Naive thymus-derived CD4-positive, alpha-beta T cell (primary cell): ENCODE measurements around the gene CHD2. TPM values are rescaled to one million over a fixed set of nuclear protein-coding genes. Genes with fewer than 3 reads are reported as not detected.

ENCODE experiments used
- ATAC-seq: fragments of 150-1000 bp; cut with Tn5 transposase; 2 replicates; pipeline ENCODE4 v1.10.0; 2021; ENCODE audit warnings: mild to moderate bottlenecking, moderate library complexity
- CTCF ChIA-PET: fragments of 350-600 bp; sonication (Branson Sonifier 250); formaldehyde crosslinking; loops from one replicate; lab custom pipeline; 2021; ENCODE audit warnings: antibody characterized with exemption; lab: Charles Lee
- POLR2A ChIA-PET: fragments of 350-600 bp; sonication (Branson Sonifier 250); formaldehyde crosslinking; loops from one replicate; lab custom pipeline; 2021; ENCODE audit warnings: antibody characterized with exemption, inconsistent platforms; lab: Charles Lee
- DNase-seq, 9 donors: peaks; one replicate each; pipeline versions ENCODE4 v3.0.0 to v3.0.0-alpha.2; 2020 to 2022; ENCODE audit warnings: mixed read lengths in 1 of 9
- H3K27ac ChIP-seq: one replicate; pipeline ENCODE4 v1.7.0; 2013; ENCODE audit warnings: mild to moderate bottlenecking, low read depth, low read length, moderate library complexity
- H3K27me3 ChIP-seq, 2 donors: one replicate each; pipeline ENCODE4 v1.7.0; 2013; ENCODE audit warnings: low read length in 2 of 2, mild to moderate bottlenecking in 2 of 2, moderate library complexity in 2 of 2; ENCODE audit not compliant: control insufficient read depth in 2 of 2, insufficient read depth in 2 of 2
- H3K36me3 ChIP-seq, 3 experiments: 1 replicate in 2 of 3; 2 replicates in 1 of 3; pipeline ENCODE4 v1.7.0; 2013; ENCODE audit warnings: low read length in 3 of 3, mild to moderate bottlenecking in 3 of 3, moderate library complexity in 1 of 3; ENCODE audit not compliant: insufficient read depth in 3 of 3, control insufficient read depth in 2 of 3
- H3K4me1 ChIP-seq, 2 donors: one replicate each; pipeline ENCODE4 v1.7.0; 2013; ENCODE audit warnings: low read length in 2 of 2, mild to moderate bottlenecking in 2 of 2, moderate library complexity in 1 of 2; ENCODE audit not compliant: control insufficient read depth in 2 of 2, insufficient read depth in 2 of 2
- H3K4me3 ChIP-seq: 2 replicates; pipeline ENCODE4 v1.7.0; 2013; ENCODE audit warnings: mild to moderate bottlenecking, low read length
- H3K9me3 ChIP-seq, 3 experiments: 1 replicate in 2 of 3; 2 replicates in 1 of 3; pipeline ENCODE4 v1.7.0; 2013; ENCODE audit warnings: low read length in 3 of 3; ENCODE audit not compliant: control insufficient read depth in 2 of 3
- H3K27ac Mint-ChIP-seq, 9 donors: one replicate each; pipeline ENCODE4 v1.8.0; 2020 to 2022; ENCODE audit warnings: mixed read lengths in 9 of 9, mild to moderate bottlenecking in 8 of 9, moderate library complexity in 5 of 9, inconsistent platforms in 2 of 9
- H3K27me3 Mint-ChIP-seq, 5 donors: one replicate each; pipeline ENCODE4 v1.8.0; 2021 to 2022; ENCODE audit warnings: mixed read lengths in 5 of 5, mild to moderate bottlenecking in 1 of 5
- H3K36me3 Mint-ChIP-seq, 5 donors: one replicate each; pipeline ENCODE4 v1.8.0; 2020 to 2022; ENCODE audit warnings: mixed read lengths in 5 of 5, mild to moderate bottlenecking in 3 of 5, inconsistent platforms in 1 of 5
- H3K4me1 Mint-ChIP-seq, 7 donors: one replicate each; pipeline ENCODE4 v1.8.0; 2020 to 2022; ENCODE audit warnings: mixed read lengths in 7 of 7, mild to moderate bottlenecking in 3 of 7, inconsistent platforms in 1 of 7
- H3K4me3 Mint-ChIP-seq, 10 donors: one replicate each; pipeline ENCODE4 v1.8.0; 2020 to 2022; ENCODE audit warnings: mild to moderate bottlenecking in 10 of 10, mixed read lengths in 10 of 10, moderate library complexity in 6 of 10, inconsistent platforms in 2 of 10
- H3K9me3 Mint-ChIP-seq, 11 donors: one replicate each; pipeline ENCODE4 v1.8.0; 2020 to 2022; ENCODE audit warnings: mixed read lengths in 11 of 11, mild to moderate bottlenecking in 4 of 11, inconsistent platforms in 1 of 11, moderate library complexity in 1 of 11
- intact Hi-C, 2 donors: fragments of 100-400 bp; cut with micrococcal nuclease; formaldehyde crosslinking; loops; one replicate each; pipeline ENCODE4 v1.15.1; 2023
- polyA plus RNA-seq, 2 donors: library from polyadenylated mRNA; unstranded; fragments of 300-500 nt; fragmentation: Illumina TruSeq; gene quantifications; one replicate each; pipeline ENCODE4 v1.2.3, GENCODE V29; 2021
- total RNA-seq, 6 experiments: library from RNA in 5 of 6; stranded (reverse) in 5 of 6; gene quantifications; 1 replicate in 5 of 6; 2 replicates in 1 of 6; pipeline ENCODE4 v1.2.3 and lab custom pipeline; 2021 to 2026

The CHD2 gene
- total and polyA plus RNA-seq, 7 experiments from 2014 or later: 70.0 to 492 (median 371) TPM

DNA sequence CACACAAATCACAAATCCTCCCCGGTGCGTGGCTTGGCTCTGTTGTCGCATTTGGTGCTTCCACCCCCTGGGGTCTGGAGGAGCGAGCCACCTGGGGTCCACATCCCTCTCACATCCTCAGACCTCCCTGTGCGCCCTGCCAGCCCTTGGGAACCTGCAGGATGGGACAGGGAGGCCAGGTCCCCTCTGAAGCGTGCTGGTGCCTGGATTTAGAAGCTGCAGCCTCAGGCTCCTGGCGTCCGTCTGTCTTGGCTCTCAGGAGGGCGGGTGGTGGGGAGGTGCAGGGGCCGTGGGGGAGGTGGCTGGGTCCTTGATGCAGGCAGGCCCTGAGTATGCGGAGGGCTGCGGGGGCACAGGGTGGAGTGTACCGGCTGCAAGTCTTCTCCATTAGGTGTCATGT, 150.5 kb downstream of the CHD2 start:
- no peak overlapping the region for H3K4me3 ChIP-seq
- intact Hi-C loops: no loop called here
- ChIA-PET CTCF (interaction anchor here (0.7 kb wide), 1 partner anchor 269 kb away, joined by 3 read pairs; no protein-coding TSS in a partner anchor), POLR2A (no interaction called here)
- no peak overlapping the region for H3K27ac Mint-ChIP-seq
- no peaks in the 10 kb centered on the region for H3K27me3 ChIP-seq
- H3K27me3 Mint-ChIP-seq: peaks cover 0 to 9% (median 3%) of the 10 kb centered on the region in 5 donors
- H3K4me1 Mint-ChIP-seq: peaks cover 6 to 40% (median 32%) of the 10 kb centered on the region in 7 donors
- H3K4me3 Mint-ChIP-seq: peak overlapping the region in 1 of 10 donors; percentile 23
- peaks cover 0 to 11% (median 4%) of the 10 kb centered on the region in 11 donors for H3K9me3 Mint-ChIP-seq
- no peak overlapping the region for H3K27ac ChIP-seq
- H3K4me1 ChIP-seq: peaks cover 17 to 39% of the 10 kb centered on the region in 2 donors
- H3K9me3 ChIP-seq: peaks cover 0 to 8% (median 0%) of the 10 kb centered on the region in 3 experiments
- DNase-seq (no peak), ATAC-seq (no peak)
- H3K36me3 Mint-ChIP-seq: peaks cover 0 to 5% (median 3%) of the 10 kb centered on the region in 5 donors
- H3K36me3 ChIP-seq: no peaks in the 10 kb centered on the region

DNA sequence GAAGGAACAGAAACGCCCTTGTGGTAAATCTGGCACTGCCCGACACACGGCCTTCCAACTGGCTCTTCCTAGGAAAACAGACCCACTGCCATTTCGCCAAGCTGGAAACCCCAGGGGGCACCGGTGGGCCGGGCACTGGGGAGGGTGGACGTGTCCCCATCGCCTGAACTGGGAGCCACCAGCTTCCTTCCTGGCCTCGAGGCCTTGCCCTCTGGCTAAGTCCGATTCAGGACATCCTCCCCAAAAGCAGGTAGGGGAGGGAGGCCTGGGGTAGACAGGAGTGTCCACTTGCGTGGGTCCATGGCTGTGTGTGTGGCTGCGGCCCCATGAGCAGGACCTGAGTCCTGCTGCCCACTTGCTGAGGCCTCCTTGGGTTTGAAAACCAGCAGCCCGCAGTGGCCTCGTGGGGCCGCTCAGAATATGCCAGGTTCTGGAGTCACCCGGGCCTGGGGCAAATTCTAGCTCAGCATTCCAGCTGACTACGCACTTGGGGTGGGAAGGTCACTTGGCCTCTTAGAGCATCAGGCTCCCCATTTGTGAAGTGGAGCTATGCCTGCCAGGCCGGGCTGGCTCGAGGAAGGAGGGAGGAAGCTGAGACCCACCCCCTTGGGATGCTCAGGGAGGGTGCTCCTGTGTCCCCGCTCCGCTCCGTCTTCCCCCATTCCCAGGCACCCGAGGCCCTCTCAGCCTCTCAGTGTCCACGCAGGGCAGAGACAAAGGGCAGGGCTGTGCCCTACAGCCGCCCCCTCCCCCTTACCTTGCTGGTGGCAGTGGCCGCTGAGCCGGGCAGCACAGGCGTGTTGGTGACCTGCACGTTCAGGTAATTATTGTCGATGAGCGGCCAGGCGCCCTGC, 151.3 kb downstream of the CHD2 start:
- Mint-ChIP-seq H3K4me1 (peaks cover 6 to 34% (median 25%) of the 10 kb centered on the region in 7 donors), H3K4me3 (no peak overlapping the region), H3K9me3 (peaks cover 0 to 3% (median 0%) of the 10 kb centered on the region in 11 donors), H3K27me3 (peaks cover 0 to 9% (median 3%) of the 10 kb centered on the region in 5 donors), H3K36me3 (no peaks in the 10 kb centered on the region), H3K27ac (no peak overlapping the region)
- ChIA-PET CTCF (no interaction called here), POLR2A (no interaction called here)
- intact Hi-C loops: no loop called here
- H3K27me3 ChIP-seq: no peaks in the 10 kb centered on the region
- no peak overlapping the region for H3K4me3 ChIP-seq
- H3K9me3 ChIP-seq: peaks cover 0 to 3% (median 0%) of the 10 kb centered on the region in 3 experiments
- ATAC-seq: no peak
- H3K27ac ChIP-seq: no peak overlapping the region
- peaks cover 17 to 39% of the 10 kb centered on the region in 2 donors for H3K4me1 ChIP-seq
- DNase-seq: no peak
- H3K36me3 ChIP-seq: no peaks in the 10 kb centered on the region

DNA sequence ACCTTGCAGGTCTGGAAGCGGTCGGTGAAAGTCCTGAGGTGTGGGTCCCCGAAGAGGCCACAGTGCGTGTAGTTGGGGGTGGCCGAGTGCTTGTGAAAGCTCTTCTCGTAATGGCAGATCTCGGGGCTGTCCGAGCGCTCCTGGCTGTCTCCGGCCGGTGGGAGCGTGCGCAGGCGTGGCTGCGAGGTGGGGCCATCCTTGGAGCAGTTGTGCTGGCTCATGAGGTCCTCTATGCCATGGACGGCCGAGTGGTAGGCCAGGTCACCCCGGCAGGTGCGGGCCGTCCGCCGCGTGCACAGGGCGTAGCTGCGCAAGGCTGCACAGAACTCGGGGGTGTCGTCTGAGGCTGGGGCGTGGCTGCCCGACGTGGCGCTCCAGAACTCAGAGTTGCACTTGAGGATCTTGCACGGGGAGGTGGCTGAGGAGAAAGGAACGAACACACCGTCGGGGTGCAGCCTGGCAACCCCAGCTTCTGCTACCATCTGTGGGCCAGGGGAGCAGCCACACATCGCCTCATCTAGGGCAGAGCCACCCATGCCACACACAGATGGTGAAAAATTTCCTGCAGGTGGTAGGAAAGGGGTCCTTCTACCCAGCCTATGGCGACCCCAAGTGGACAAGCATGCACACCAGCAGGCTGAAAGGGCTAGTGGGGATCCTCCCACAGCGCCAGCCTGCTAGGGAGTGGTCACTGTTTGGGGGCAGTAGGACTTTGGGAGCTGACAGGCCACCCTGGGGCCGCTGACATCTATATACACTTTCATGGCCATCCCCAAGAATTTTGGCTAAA, 152.2 kb downstream of the CHD2 start:
- Histone ChIP-seq H3K27ac (no peak overlapping the region), H3K4me3 (no peak overlapping the region), H3K27me3 (no peaks in the 10 kb centered on the region), H3K4me1 (peaks cover 13 to 31% of the 10 kb centered on the region in 2 donors), H3K9me3 (no peaks in the 10 kb centered on the region), H3K36me3 (no peaks in the 10 kb centered on the region)
- POLR2A ChIA-PET: no interaction called here
- Mint-ChIP-seq H3K9me3 (no peaks in the 10 kb centered on the region), H3K27me3 (peaks cover 0 to 9% (median 3%) of the 10 kb centered on the region in 5 donors), H3K4me3 (no peak overlapping the region), H3K36me3 (no peaks in the 10 kb centered on the region), H3K27ac (no peak overlapping the region), H3K4me1 (peaks cover 6 to 28% (median 22%) of the 10 kb centered on the region in 7 donors)
- DNase-seq: no peak
- ATAC-seq: no peak
- intact Hi-C loops: no loop called here
- CTCF ChIA-PET: interaction anchor here (0.5 kb wide), 1 partner anchor 1721 kb away, joined by 5 read pairs; no protein-coding TSS in a partner anchor

DNA sequence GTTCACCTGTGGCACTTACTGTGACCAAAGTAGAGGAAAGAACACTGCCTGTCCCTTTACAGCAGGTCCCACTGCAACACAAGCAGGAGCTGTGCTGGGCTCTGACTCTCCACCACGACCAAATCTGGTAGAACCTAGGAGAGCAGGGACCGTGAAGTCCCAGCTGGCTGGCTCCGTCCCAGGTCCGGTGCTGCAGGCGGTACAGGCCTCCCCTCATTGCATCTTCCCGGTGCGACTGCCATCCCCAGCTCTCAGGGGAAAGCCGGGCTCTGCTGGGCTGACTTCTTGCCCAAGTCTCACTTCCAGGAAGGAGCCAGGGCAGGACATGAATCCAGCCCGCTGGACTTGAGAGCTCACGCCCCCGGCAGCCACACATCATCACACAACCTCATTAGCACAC, 155.1 kb downstream of the CHD2 start:
- intact Hi-C loops: no loop called here
- ChIA-PET POLR2A (no interaction called here), CTCF (no interaction called here)
- H3K27ac Mint-ChIP-seq: no peak overlapping the region
- DNase-seq: no peak
- peaks cover 0 to 4% of the 10 kb centered on the region in 2 donors for H3K4me1 ChIP-seq
- peaks cover 0 to 3% (median 0%) of the 10 kb centered on the region in 7 donors for H3K4me1 Mint-ChIP-seq
- H3K36me3 ChIP-seq: no peaks in the 10 kb centered on the region
- H3K27me3 ChIP-seq: no peaks in the 10 kb centered on the region
- no peaks in the 10 kb centered on the region for H3K9me3 Mint-ChIP-seq
- H3K36me3 Mint-ChIP-seq: no peaks in the 10 kb centered on the region
- no peak for ATAC-seq
- no peaks in the 10 kb centered on the region for H3K9me3 ChIP-seq
- no peak overlapping the region for H3K4me3 Mint-ChIP-seq
- H3K27me3 Mint-ChIP-seq: peaks cover 0 to 4% (median 1%) of the 10 kb centered on the region in 5 donors
- H3K27ac ChIP-seq: no peak overlapping the region
- H3K4me3 ChIP-seq: no peak overlapping the region

DNA sequence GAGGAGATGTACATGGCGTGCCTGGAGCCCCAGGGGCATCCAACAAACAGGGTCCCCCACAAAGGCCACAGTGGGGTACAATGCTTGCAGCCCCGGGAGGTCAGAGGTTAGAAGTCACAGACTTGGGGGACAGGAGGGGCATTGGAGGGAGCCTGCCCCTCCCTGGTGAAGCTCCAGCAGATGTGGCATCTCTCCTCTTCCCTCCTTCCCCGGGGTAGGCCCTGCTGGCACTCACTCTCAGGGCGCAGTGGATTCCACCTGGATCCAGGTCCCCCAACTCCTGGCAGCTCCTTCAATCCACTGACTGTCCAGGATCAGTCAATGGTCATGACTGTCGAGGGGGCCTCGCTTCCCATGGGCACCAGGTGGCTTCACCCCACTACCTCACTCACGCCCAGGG, 156.7 kb downstream of the CHD2 start:
- H3K27me3 ChIP-seq: no peaks in the 10 kb centered on the region
- peaks cover 0 to 5% (median 2%) of the 10 kb centered on the region in 7 donors for H3K4me1 Mint-ChIP-seq
- ChIA-PET POLR2A (no interaction called here), CTCF (no interaction called here)
- no peaks in the 10 kb centered on the region for H3K4me1 ChIP-seq
- DNase-seq (no peak), ATAC-seq (no peak)
- H3K4me3 Mint-ChIP-seq: no peak overlapping the region
- H3K4me3 ChIP-seq: no peak overlapping the region
- H3K27me3 Mint-ChIP-seq: peaks cover 0 to 5% (median 3%) of the 10 kb centered on the region in 5 donors
- no peak overlapping the region for H3K27ac ChIP-seq
- H3K27ac Mint-ChIP-seq: no peak overlapping the region
- H3K9me3 Mint-ChIP-seq: no peaks in the 10 kb centered on the region
- intact Hi-C loops: no loop called here
- no peaks in the 10 kb centered on the region for H3K9me3 ChIP-seq
- no peaks in the 10 kb centered on the region for H3K36me3 Mint-ChIP-seq
- no peaks in the 10 kb centered on the region for H3K36me3 ChIP-seq

DNA sequence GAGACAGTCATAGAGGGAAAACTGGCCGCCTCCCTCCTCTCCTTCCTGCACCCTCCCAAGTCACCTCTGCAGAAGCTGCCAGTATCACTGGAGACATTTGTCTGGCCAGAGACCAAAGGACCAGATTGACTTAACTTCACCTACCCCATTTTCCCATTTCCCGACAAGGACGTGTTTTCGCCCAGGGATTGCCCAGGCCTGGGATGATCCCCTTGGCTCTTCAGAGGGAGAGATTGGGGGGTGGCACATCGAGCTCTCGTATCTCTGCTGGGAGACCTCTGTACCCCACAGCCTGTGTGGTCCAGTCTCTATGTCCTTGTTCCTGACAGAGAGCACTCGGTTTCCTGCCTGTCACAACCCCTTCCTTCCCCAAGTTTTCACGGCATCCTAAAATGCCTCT, 157.5 kb downstream of the CHD2 start:
- ATAC-seq: no peak
- Histone ChIP-seq H3K4me3 (no peak overlapping the region), H3K9me3 (no peaks in the 10 kb centered on the region), H3K4me1 (no peaks in the 10 kb centered on the region), H3K27ac (no peak overlapping the region), H3K36me3 (no peaks in the 10 kb centered on the region), H3K27me3 (no peaks in the 10 kb centered on the region)
- H3K27me3 Mint-ChIP-seq: peaks cover 0 to 7% (median 6%) of the 10 kb centered on the region in 5 donors
- intact Hi-C loops: no loop called here
- no peaks in the 10 kb centered on the region for H3K9me3 Mint-ChIP-seq
- no peaks in the 10 kb centered on the region for H3K36me3 Mint-ChIP-seq
- ChIA-PET POLR2A (no interaction called here), CTCF (no interaction called here)
- DNase-seq: no peak
- H3K4me1 Mint-ChIP-seq: peaks cover 0 to 7% (median 4%) of the 10 kb centered on the region in 7 donors
- H3K4me3 Mint-ChIP-seq: no peak overlapping the region
- H3K27ac Mint-ChIP-seq: no peak overlapping the region
